Nephron (organoid): ENCODE data around the gene RPL18.

Source experiments
- H3K27ac Mint-ChIP-seq, 3 experiments: 2 replicates each; pipeline ENCODE4 v1.8.0; 2020; ENCODE audit warnings: mixed read lengths in 3 of 3, mild to moderate bottlenecking in 2 of 3, moderate library complexity in 1 of 3
- H3K27me3 Mint-ChIP-seq: 2 replicates; pipeline ENCODE4 v1.8.0; 2021; ENCODE audit warnings: low read depth, mild to moderate bottlenecking, moderate library complexity, mixed read lengths
- H3K36me3 Mint-ChIP-seq: 2 replicates; pipeline ENCODE4 v1.8.0; 2020; ENCODE audit warnings: low read depth, mixed read lengths
- H3K4me1 Mint-ChIP-seq: 2 replicates; pipeline ENCODE4 v1.8.0; 2020; ENCODE audit warnings: mixed read lengths
- H3K4me3 Mint-ChIP-seq, 3 experiments: 2 replicates each; pipeline ENCODE4 v1.8.0; 2020; ENCODE audit warnings: mild to moderate bottlenecking in 3 of 3, mixed read lengths in 3 of 3, moderate library complexity in 2 of 3
- H3K9me3 Mint-ChIP-seq: 2 replicates; pipeline ENCODE4 v1.8.0; 2020; ENCODE audit warnings: mixed read lengths
- CTCF ChIP-seq, 3 experiments: fragments of 200-600 bp; sonication (generic); IDR thresholded peaks; one replicate each; pipeline ENCODE4 v1.5.0; 2021; ENCODE audit warnings: antibody characterized with exemption in 3 of 3; ENCODE audit not compliant: unreplicated experiment in 3 of 3

RPL18 gene

GRCh38 chr19:48636859-48637448, 18.0 kb upstream of the RPL18 start, which contains the start of gene DBP:
Gene DBP (minus strand): TSS chr19:48637379. CDS start chr19:48636994, 385 bp downstream.
- Mint-ChIP-seq H3K27ac (peak within 1 kb of the TSS; percentile 95 to 97 (median 97)), H3K4me1 (peaks cover 29% of the 10 kb centered on the region), H3K9me3 (no peaks in the 10 kb centered on the region), H3K4me3 (peak within 1 kb of the TSS; percentile 86 to 97 (median 86)), H3K27me3 (no peaks in the 10 kb centered on the region), H3K36me3 (peaks cover 5% of the 10 kb centered on the region)
- peak in 1 of 3 experiments; percentile 24 for TF ChIP-seq CTCF (IDR thresholded peaks at IDR 0.05; ENCODE audit: unreplicated experiment in 3 of 3)

- TF ChIP-seq CTCF (IDR thresholded peaks at IDR 0.05; ENCODE audit: unreplicated experiment in 3 of 3) = no peak
- Mint-ChIP-seq H3K36me3 (peaks cover 5% of the 10 kb centered on the region), H3K4me3 (peak overlapping the region; percentile 86 to 97 (median 86)), H3K27me3 (no peaks in the 10 kb centered on the region), H3K9me3 (no peaks in the 10 kb centered on the region), H3K27ac (peak overlapping the region in 2 of 3 experiments; percentile 90 to 97), H3K4me1 (peaks cover 29% of the 10 kb centered on the region)
Observed at GRCh38 chr19:48635966-48636858, 17.2 kb upstream of the RPL18 start.

- Mint-ChIP-seq H3K27me3 (no peaks in the 10 kb centered on the region), H3K4me1 (peaks cover 34% of the 10 kb centered on the region), H3K9me3 (no peaks in the 10 kb centered on the region), H3K27ac (peak overlapping the region in 2 of 3 experiments; percentile 43 to 97), H3K4me3 (peak overlapping the region; percentile 86 to 97 (median 86)), H3K36me3 (peaks cover 5% of the 10 kb centered on the region)
- no peak for TF ChIP-seq CTCF (IDR thresholded peaks at IDR 0.05; ENCODE audit: unreplicated experiment in 3 of 3)
Observed at GRCh38 chr19:48635263-48635965, 16.4 kb upstream of the RPL18 start.

GRCh38 chr19:48634424-48635262, 15.7 kb upstream of the RPL18 start:
- Mint-ChIP-seq H3K27ac (peak overlapping the region; percentile 21 to 96 (median 82)), H3K4me3 (peak overlapping the region; percentile 77 to 80 (median 79)), H3K27me3 (no peaks in the 10 kb centered on the region), H3K9me3 (no peaks in the 10 kb centered on the region), H3K4me1 (peaks cover 39% of the 10 kb centered on the region), H3K36me3 (peaks cover 5% of the 10 kb centered on the region)
- TF ChIP-seq CTCF (IDR thresholded peaks at IDR 0.05; ENCODE audit: unreplicated experiment in 3 of 3) = no peak

GRCh38 chr19:48634036-48634342, 15.0 kb upstream of the RPL18 start:
- H3K9me3 Mint-ChIP-seq = no peaks in the 10 kb centered on the region

More at GRCh38 chr19:48634036-48634342, 15.0 kb upstream of the RPL18 start:
- Mint-ChIP-seq H3K27me3 (no peaks in the 10 kb centered on the region), H3K4me1 (peaks cover 39% of the 10 kb centered on the region), H3K4me3 (peak overlapping the region; percentile 77 to 80 (median 79)), H3K27ac (peak overlapping the region; percentile 21 to 96 (median 82)), H3K36me3 (peaks cover 5% of the 10 kb centered on the region)
- no peak for TF ChIP-seq CTCF (IDR thresholded peaks at IDR 0.05; ENCODE audit: unreplicated experiment in 3 of 3)
